Vagina (tissue), 2 donors: ENCODE measurements around the gene GPR137B.

Experiments used
- CTCF ChIP-seq, 3 experiments: fragments of 450-650 bp in 2 of 3; fragments of 200-600 bp in 1 of 3; sonication (generic) in 1 of 3; IDR thresholded peaks; one replicate each; pipeline ENCODE4 v1.5.1; 2017 to 2019; ENCODE audit warnings: antibody characterized with exemption in 3 of 3, mild to moderate bottlenecking in 2 of 3, moderate library complexity in 2 of 3
- POLR2A ChIP-seq, 2 donors: fragments of 450-650 bp; IDR thresholded peaks; one replicate each; pipeline ENCODE4 v1.6.1; 2017; ENCODE audit warnings: antibody characterized with exemption in 2 of 2, mild to moderate bottlenecking in 2 of 2, moderate library complexity in 2 of 2
- POLR2AphosphoS5 ChIP-seq, 2 donors: sonication (generic); formaldehyde crosslinking; IDR thresholded peaks; one replicate each; pipeline ENCODE4 v1.9.0; 2017; ENCODE audit warnings: antibody characterized with exemption in 2 of 2, mild to moderate bottlenecking in 2 of 2, low read depth in 1 of 2; ENCODE audit not compliant: insufficient read depth in 1 of 2

- no peak for TF ChIP-seq POLR2AphosphoS5 (IDR thresholded peaks at IDR 0.05; ENCODE audit: insufficient read depth in 1 of 2, low read depth in 1 of 2)
- TF ChIP-seq CTCF (IDR thresholded peaks at IDR 0.05), result no peak
- no peak for TF ChIP-seq POLR2A (IDR thresholded peaks at IDR 0.05)
These were observed 44.1 kb upstream of the GPR137B start for GRCh38 chr1:236098267-236098666.
